ENCODE results near the gene S1PR3. TPM values are rescaled to one million over a fixed set of nuclear protein-coding genes. Genes with fewer than 3 reads are reported as not detected.
"Not testable (repeated sequence)": the region's sequence is repeated elsewhere in the genome, so short reads cannot be mapped to it uniquely, and the experiment has no call there.

Gene S1PR3
- total RNA-seq: not detected
- not detected for polyA plus RNA-seq
- 0 to 0.42 (median 0.14) reads per million in 6 experiments for total RNA-seq

DNA sequence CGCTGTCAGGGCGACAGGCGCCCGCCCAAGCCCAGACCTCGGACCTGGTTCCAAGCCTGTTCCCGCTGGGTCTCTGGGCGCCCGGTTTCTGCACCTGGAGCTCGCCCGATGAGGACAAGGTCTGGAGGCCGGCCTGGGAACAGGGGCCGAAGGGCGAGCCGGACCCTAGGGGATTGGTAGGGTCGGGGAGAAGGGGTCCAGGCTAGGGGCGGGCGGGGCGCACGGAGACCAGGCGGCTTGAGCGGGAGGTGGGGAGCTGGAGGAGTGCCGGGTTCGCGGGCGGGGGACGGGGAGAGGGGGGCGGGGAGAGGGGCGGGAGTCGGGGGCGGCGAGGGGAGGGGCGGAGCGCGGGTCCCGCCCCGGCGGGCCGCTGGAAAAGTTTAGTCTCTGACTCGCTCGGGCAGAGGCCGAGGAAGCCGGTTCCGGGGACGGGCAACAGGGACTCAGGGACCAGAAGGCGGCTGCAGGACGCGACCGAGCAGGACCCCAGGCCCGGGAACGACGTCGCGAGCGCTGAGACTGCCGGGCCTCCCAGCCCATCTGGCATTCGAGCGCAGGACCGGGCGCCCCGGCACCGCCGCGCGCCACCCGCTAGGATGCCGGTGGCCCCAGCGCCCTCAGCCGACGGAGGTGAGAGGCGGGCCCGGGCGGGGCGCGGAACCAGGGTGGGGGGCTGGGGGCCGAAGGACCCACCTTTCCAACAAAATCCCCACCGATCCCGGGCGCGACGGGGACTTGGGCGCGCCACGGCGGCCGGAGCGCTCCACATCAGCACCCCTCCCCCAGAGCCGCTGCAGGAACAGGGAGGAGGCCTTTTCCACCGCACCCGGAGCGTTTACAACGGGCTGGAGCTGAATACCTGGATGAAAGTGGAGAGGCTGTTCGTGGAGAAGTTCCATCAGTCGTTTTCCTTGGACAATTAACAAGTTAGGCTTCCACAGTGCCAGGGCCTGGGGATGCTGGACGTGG, at the start of gene S1PR3:
S1PR3 (plus strand) TSS at position 403 of the 969 bp plus-strand sequence. CDS start 9,733 bp downstream, outside the sequence.
- ATAC-seq (peak; percentile 45 to 70), DNase-seq (peak in 2 of 10 donors; percentile 17 to 20)
- H3K27ac Mint-ChIP-seq: peak within 1 kb of the TSS in 1 of 10 donors; percentile 33
- peak within 1 kb of the TSS; percentile 41 to 69 (median 61) for H3K4me3 Mint-ChIP-seq
- peaks cover 0 to 2% (median 1%) of the 10 kb centered on the region in 3 donors for H3K36me3 Mint-ChIP-seq
- POLR2A ChIA-PET: no interaction called here
- peaks cover 10 to 34% (median 26%) of the 10 kb centered on the region in 4 donors for H3K4me1 Mint-ChIP-seq
- H3K9me3 Mint-ChIP-seq: peaks cover 0 to 2% (median 0%) of the 10 kb centered on the region in 9 donors
- peaks cover 19 to 65% (median 46%) of the 10 kb centered on the region in 5 donors for H3K27me3 Mint-ChIP-seq

DNA sequence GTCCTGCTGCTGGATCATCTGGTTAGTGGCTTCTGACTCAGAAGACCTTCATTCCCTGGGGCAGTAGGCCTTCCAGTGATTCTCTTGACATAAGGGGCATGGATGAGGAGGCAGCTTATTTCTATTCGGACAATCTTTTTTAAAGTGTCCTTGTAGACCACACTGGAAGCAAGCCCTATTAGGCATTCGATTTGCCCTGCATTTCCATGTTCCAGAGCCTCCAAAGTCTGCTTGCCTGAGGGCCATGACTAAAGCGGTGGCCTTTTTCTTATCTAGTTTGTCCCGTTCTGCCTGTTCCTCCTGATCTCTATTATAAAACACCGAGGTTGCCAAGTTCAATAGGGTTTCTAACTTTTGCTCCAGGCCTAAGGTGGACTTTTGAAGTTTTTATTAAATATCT, 49.7 kb upstream of the S1PR3 start:
- H3K4me1 Mint-ChIP-seq, H3K4me3 Mint-ChIP-seq, POLR2A ChIA-PET, H3K27ac Mint-ChIP-seq, ATAC-seq, DNase-seq: not testable (repeated sequence)
- H3K9me3 Mint-ChIP-seq: peaks cover 0 to 17% (median 0%) of the 10 kb centered on the region in 9 donors
- peaks cover 0 to 14% (median 0%) of the 10 kb centered on the region in 3 donors for H3K36me3 Mint-ChIP-seq
- peaks cover 0 to 13% (median 7%) of the 10 kb centered on the region in 5 donors for H3K27me3 Mint-ChIP-seq

DNA sequence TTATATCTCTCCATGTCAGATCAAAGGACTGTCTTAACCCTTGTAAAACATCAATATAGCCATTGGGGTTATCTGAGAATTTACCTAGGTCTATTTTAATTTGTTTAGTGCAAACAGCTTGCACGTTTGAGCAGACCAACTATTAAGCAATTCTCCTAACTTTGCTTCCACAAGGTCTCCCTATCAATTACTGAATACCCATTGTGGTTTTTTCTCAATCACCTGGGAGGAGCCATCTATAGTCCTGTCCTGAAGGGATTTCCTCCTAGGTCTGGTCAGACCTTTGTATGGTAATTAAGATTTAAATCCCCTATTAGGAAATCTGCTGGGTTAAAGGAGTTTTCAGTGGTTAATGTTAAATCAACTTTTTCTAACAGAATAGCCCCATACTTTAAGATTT, 48.9 kb upstream of the S1PR3 start:
- POLR2A ChIA-PET: no interaction called here
- ATAC-seq: no peak
- Mint-ChIP-seq H3K9me3 (peaks cover 0 to 17% (median 0%) of the 10 kb centered on the region in 9 donors), H3K4me1 (peaks cover 0 to 4% (median 3%) of the 10 kb centered on the region in 4 donors), H3K27ac (no peak overlapping the region), H3K4me3 (no peak overlapping the region), H3K36me3 (peaks cover 0 to 14% (median 0%) of the 10 kb centered on the region in 3 donors), H3K27me3 (peaks cover 0 to 14% (median 7%) of the 10 kb centered on the region in 5 donors)
- no peak for DNase-seq

DNA sequence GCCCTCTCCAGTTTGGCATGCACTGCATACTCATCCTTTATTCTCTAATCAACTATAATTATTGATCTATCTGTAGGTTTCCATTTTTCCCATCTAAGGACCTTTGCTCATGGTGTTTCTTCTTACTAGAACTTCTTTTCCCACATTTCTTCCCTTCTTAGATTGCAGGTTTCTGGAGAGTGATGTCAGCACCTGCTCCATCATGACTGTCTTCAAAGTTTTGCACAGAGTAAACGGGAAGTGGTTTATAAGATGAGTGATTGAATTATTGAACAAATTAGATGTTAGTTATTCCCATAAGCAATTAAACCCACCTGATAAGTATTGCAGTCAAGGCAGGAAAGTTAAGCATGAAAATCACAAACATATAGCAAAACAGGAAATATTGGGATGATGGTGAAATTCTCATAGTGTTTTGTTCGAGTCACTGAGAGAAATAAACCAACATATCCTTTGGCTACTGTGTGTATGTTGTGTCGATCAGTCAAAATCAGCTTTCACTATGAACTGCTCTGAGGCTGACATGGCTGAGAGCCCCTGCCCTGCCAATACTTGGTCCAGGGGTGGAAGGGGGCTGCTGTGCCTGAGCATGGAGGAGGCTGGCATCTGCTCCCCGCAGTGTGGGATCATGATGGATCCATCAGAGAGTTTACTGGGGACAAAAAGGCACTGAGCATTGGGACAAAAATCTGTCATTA, 45.5 kb upstream of the S1PR3 start:
- ATAC-seq (no peak), DNase-seq (no peak)
- Mint-ChIP-seq H3K4me3 (no peak overlapping the region), H3K27me3 (peaks cover 3 to 37% (median 15%) of the 10 kb centered on the region in 5 donors), H3K4me1 (peaks cover 0 to 6% (median 4%) of the 10 kb centered on the region in 4 donors), H3K36me3 (peaks cover 0 to 3% (median 0%) of the 10 kb centered on the region in 3 donors), H3K27ac (no peak overlapping the region), H3K9me3 (peaks cover 0 to 3% (median 0%) of the 10 kb centered on the region in 9 donors)
- POLR2A ChIA-PET: no interaction called here

- no peak for ATAC-seq
- H3K27ac Mint-ChIP-seq: peak overlapping the region in 1 of 10 donors; percentile 39
- peaks cover 9 to 52% (median 15%) of the 10 kb centered on the region in 5 donors for H3K27me3 Mint-ChIP-seq
- H3K9me3 Mint-ChIP-seq: peaks cover 0 to 2% (median 0%) of the 10 kb centered on the region in 9 donors
- POLR2A ChIA-PET: no interaction called here
- H3K36me3 Mint-ChIP-seq: no peaks in the 10 kb centered on the region
- H3K4me3 Mint-ChIP-seq: no peak overlapping the region
- H3K4me1 Mint-ChIP-seq: peaks cover under 1 to 7% (median 4%) of the 10 kb centered on the region in 4 donors
- no peak for DNase-seq
Observed at GRCh38 chr9:88947581-88948573, 43.4 kb upstream of the S1PR3 start.

GRCh38 chr9:88949425-88949824, 41.8 kb upstream of the S1PR3 start:
- Mint-ChIP-seq H3K9me3 (no peaks in the 10 kb centered on the region), H3K27ac (no peak overlapping the region), H3K4me1 (peaks cover 5 to 12% (median 7%) of the 10 kb centered on the region in 4 donors), H3K27me3 (peaks cover 11 to 62% (median 26%) of the 10 kb centered on the region in 5 donors), H3K36me3 (no peaks in the 10 kb centered on the region), H3K4me3 (no peak overlapping the region)
- POLR2A ChIA-PET: no interaction called here
- no peak for DNase-seq
- ATAC-seq: no peak

- H3K36me3 Mint-ChIP-seq: no peaks in the 10 kb centered on the region
- no peak overlapping the region for H3K4me3 Mint-ChIP-seq
- no peak overlapping the region for H3K27ac Mint-ChIP-seq
- POLR2A ChIA-PET: no interaction called here
- peaks cover 5 to 12% (median 8%) of the 10 kb centered on the region in 4 donors for H3K4me1 Mint-ChIP-seq
- ATAC-seq (no peak), DNase-seq (no peak)
- no peaks in the 10 kb centered on the region for H3K9me3 Mint-ChIP-seq
- H3K27me3 Mint-ChIP-seq: peaks cover 7 to 66% (median 26%) of the 10 kb centered on the region in 5 donors
Observed at GRCh38 chr9:88949961-88950340, 41.3 kb upstream of the S1PR3 start.

- no peaks in the 10 kb centered on the region for H3K36me3 Mint-ChIP-seq
- H3K27me3 Mint-ChIP-seq: peaks cover 6 to 72% (median 28%) of the 10 kb centered on the region in 5 donors
- no peaks in the 10 kb centered on the region for H3K9me3 Mint-ChIP-seq
- no peak overlapping the region for H3K27ac Mint-ChIP-seq
- DNase-seq (no peak), ATAC-seq (no peak)
- H3K4me3 Mint-ChIP-seq: no peak overlapping the region
- POLR2A ChIA-PET: no interaction called here
- peaks cover 5 to 12% (median 8%) of the 10 kb centered on the region in 4 donors for H3K4me1 Mint-ChIP-seq
Observed at GRCh38 chr9:88950341-88951154, 40.7 kb upstream of the S1PR3 start.

DNA sequence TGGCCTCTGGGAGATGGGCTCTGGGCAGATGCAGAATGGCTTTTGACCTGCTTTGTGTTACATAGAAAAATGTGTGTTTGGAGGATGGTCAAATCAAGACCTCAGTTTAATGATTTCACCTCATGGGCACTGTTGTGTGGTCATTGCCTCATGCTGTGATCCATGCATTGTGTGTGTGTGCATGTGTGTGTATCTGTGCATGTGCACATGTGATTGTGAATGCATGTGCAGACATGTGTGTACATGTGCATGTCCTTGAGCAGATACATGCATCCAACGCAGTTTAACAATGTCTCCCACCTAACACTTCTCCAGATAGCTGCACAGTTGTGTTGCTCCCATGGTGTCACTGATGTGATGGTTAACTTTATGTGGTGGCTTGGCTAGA, 40.1 kb upstream of the S1PR3 start:
- ATAC-seq: no peak
- DNase-seq: no peak
- Mint-ChIP-seq H3K36me3 (no peaks in the 10 kb centered on the region), H3K27me3 (peaks cover 6 to 72% (median 31%) of the 10 kb centered on the region in 5 donors), H3K4me3 (no peak overlapping the region), H3K4me1 (peaks cover 2 to 12% (median 7%) of the 10 kb centered on the region in 4 donors), H3K9me3 (no peaks in the 10 kb centered on the region), H3K27ac (no peak overlapping the region)
- POLR2A ChIA-PET: no interaction called here

DNA sequence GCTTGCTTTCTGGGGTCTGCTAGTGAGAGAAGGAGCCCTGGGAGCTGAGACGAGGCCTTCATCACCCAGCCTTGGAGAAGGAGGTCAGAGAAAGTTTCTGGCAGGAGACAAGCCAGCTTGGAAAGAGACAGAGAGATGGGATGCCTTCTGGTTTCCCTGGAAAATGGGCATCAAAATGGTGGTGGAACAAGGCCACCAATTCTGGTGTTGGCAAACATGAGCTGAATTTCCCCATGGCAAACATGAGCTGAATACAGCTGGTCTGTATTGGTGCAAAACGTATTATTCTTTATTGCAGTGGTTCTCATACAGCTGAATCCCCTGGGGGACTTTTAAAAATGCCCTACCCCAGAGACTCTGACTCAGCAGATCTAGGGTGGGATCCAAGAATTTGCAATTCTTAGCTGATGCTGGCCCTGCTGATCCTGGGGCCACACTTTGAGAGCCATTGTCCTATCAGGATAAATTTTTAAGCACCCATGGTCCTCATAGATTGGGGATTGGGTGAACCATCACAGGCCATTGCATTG, 39.1 kb upstream of the S1PR3 start:
- no peak for ATAC-seq
- POLR2A ChIA-PET: no interaction called here
- Mint-ChIP-seq H3K9me3 (no peaks in the 10 kb centered on the region), H3K36me3 (no peaks in the 10 kb centered on the region), H3K27ac (no peak overlapping the region), H3K4me1 (peaks cover 2 to 12% (median 7%) of the 10 kb centered on the region in 4 donors), H3K4me3 (no peak overlapping the region), H3K27me3 (peaks cover 8 to 77% (median 36%) of the 10 kb centered on the region in 5 donors)
- no peak for DNase-seq

DNA sequence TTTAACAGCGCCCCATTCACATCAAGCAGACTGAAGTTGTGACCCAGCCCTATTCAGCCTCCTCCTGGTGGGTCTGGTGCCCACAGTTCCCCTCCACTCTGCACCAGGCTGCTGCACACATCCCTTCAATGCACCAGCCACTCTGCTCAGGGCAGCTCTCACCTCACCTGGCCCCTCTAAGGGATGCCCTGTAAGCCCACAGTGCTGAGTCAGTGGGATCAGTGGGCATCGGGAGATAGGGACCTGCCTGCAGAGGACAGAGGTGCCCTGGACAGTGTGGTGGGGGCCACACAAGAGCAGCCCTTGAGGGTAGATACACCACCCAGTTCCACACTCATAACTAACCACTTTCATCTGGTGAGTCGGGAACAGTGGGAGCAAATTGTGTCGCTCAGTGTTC, 38.3 kb upstream of the S1PR3 start:
- no peak for DNase-seq
- ATAC-seq: no peak
- H3K4me3 Mint-ChIP-seq: no peak overlapping the region
- H3K36me3 Mint-ChIP-seq: no peaks in the 10 kb centered on the region
- peaks cover 1 to 12% (median 5%) of the 10 kb centered on the region in 4 donors for H3K4me1 Mint-ChIP-seq
- H3K27ac Mint-ChIP-seq: no peak overlapping the region
- POLR2A ChIA-PET: no interaction called here
- peaks cover 9 to 74% (median 32%) of the 10 kb centered on the region in 5 donors for H3K27me3 Mint-ChIP-seq
- H3K9me3 Mint-ChIP-seq: no peaks in the 10 kb centered on the region

All from naive thymus-derived CD8-positive, alpha-beta T cell (primary cell).